ENCODE data around the gene GRB10. TPM values are rescaled to one million over a fixed set of nuclear protein-coding genes. Genes with fewer than 3 reads are reported as not detected.

GRB10 gene
- total and polyA plus RNA-seq, 2 experiments from 2014 or later, result 35.0 to 154 TPM

GRCh38 chr7:50745835-50746234, 36.9 kb downstream of the GRB10 start (continued):
- TF ChIP-seq ZNF462 (CRISPR knock-in tag; IDR thresholded peaks at IDR 0.05) (no peak), STAT1 (IDR thresholded peaks at IDR 0.05; ENCODE audit: unreplicated experiment) (no peak), CTCF (conservative IDR thresholded peaks at IDR 0.05; ENCODE audit: low read depth in 2 of 2) (no peak), EZH2phosphoT487 (IDR thresholded peaks at IDR 0.05; ENCODE audit: unreplicated experiment) (no peak), REST (IDR thresholded peaks at IDR 0.05; ENCODE audit: unreplicated experiment) (no peak)

Data from GM23338 (cell line).